H1 (cell line): ENCODE measurements around the gene RGS3. TPM values are rescaled to one million over a fixed set of nuclear protein-coding genes. Genes with fewer than 3 reads are reported as not detected.

Source experiments
- ASH2L ChIP-seq: fragments of 200-600, 300-600 bp; sonication (generic); IDR thresholded peaks from one replicate; pipeline ENCODE4 v1.7.1; 2017; ENCODE audit warnings: low read length
- BCL11A ChIP-seq, 2 experiments: IDR thresholded peaks; one replicate each; pipeline ENCODE4 v1.6.1; 2011; ENCODE audit warnings: low read depth in 2 of 2, low read length in 2 of 2, mild to moderate bottlenecking in 2 of 2
- HDAC2 ChIP-seq, 2 experiments: fragments of 300-600 bp in 1 of 2; sonication (generic) in 1 of 2; IDR thresholded peaks; 2 replicates each; pipeline ENCODE4 v1.6.1; 2011 to 2012; ENCODE audit warnings: low read depth in 2 of 2, low read length in 2 of 2, mild to moderate bottlenecking in 2 of 2, moderate library complexity in 2 of 2, borderline replicate concordance in 1 of 2, inconsistent platforms in 1 of 2
- POU5F1 ChIP-seq: IDR thresholded peaks from 2 replicates; pipeline ENCODE4 v1.6.1; 2011; ENCODE audit warnings: low read depth, mild to moderate bottlenecking, low read length, moderate library complexity
- RAD21 ChIP-seq, 2 experiments: IDR thresholded peaks in 1 of 2; conservative IDR thresholded peaks in 1 of 2; 2 replicates each; pipeline ENCODE4 v1.6.1; 2011; ENCODE audit warnings: low read depth in 2 of 2, low read length in 2 of 2, improper control_type of control experiment in 1 of 2, inconsistent platforms in 1 of 2, mild to moderate bottlenecking in 1 of 2, moderate library complexity in 1 of 2
- polyA plus RNA-seq, 7 experiments: library from polyadenylated mRNA; depleted of rRNA in 3 of 7; stranded (reverse) in 5 of 7; unstranded in 2 of 7; fragments of >200 nt in 5 of 7; fragments of 200-250 nt in 2 of 7; gene quantifications; 1 replicate in 5 of 7; 2 replicates in 1 of 7; 4 replicates in 1 of 7; pipeline versions ENCODE4 v1.2.1 to v1.2.3, GENCODE V29; 2011 to 2013; ENCODE audit warnings: missing spikeins in 2 of 7, mixed read lengths in 2 of 7
- total RNA-seq: library from RNA; stranded (reverse); fragmentation: NEBNext Ultra II Directional; extraction: Animal tissue kit (Norgen Biotek cat#: 25700); gene quantifications from 2 replicates; pipeline ENCODE4 v1.2.1, GENCODE V29; 2021

RGS3 gene
- total and polyA plus RNA-seq, 2 of the 8 experiments (the other 6 are each of a cell fraction or from before 2014, with no cell fraction given) = 12.6 to 18.2 TPM

DNA sequence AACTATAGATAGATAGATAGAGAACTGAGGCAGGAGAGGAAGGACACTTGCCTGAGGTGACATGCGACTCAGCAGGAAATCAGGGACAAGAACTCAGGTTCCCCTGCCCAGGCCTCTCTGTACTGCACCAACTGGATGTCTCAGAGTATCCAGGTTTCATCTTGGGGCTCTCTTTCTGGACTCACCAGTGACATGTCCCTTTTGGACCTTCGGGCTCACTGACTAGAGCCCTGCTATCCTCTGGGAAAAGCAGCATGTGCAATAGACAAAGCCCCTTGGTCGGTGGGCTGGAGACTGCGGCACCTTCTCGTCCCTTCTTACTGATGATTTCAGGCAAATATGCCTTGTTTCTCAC, 104.5 kb downstream of the RGS3 start (continued):
- no peak for TF ChIP-seq RAD21 (IDR thresholded peaks at IDR 0.05 in 1 of 2, conservative IDR thresholded peaks at IDR 0.05 in 1 of 2; ENCODE audit: low read depth in 2 of 2, low read length in 2 of 2)
- no peak for TF ChIP-seq HDAC2 (IDR thresholded peaks at IDR 0.05; ENCODE audit: borderline replicate concordance in 1 of 2, low read depth in 2 of 2, low read length in 2 of 2)
- no peak for TF ChIP-seq BCL11A (IDR thresholded peaks at IDR 0.05; ENCODE audit: low read depth in 2 of 2, low read length in 2 of 2)
- TF ChIP-seq POU5F1 = no peak
- no peak for TF ChIP-seq ASH2L
